GM12878 (cell line): ENCODE data around the gene BCORL1. TPM values are rescaled to one million over a fixed set of nuclear protein-coding genes. Genes with fewer than 3 reads are reported as not detected.

Source experiments
- ATAC-seq: fragments of 200-7000 bp; cut with Tn5 transposase; 3 replicates; pipeline ENCODE4 v1.9.1; 2020; ENCODE audit warnings: mild to moderate bottlenecking, moderate library complexity
- BruUV-seq: library from RNA; stranded (reverse); fragments of 400-500 nt; replicated peaks from 2 replicates; lab custom pipeline; 2021; lab: Mats Ljungman, UMichigan
- CTCF ChIA-PET: fragments of 300-600 bp; sonication (Branson Sonifier 250); formaldehyde crosslinking; extraction: SDS; loops from one replicate; lab custom pipeline; 2021; ENCODE audit warnings: inconsistent platforms; lab: Yijun Ruan, JAX
- POLR2A ChIA-PET: fragments of 350-600 bp; formaldehyde crosslinking; extraction: SDS; loops from one replicate; lab custom pipeline; 2021; ENCODE audit warnings: inconsistent platforms; lab: Charles Lee
- RAD21 ChIA-PET: fragments of 300-600 bp; sonication (Branson Sonifier 250); formaldehyde crosslinking; loops from one replicate; lab custom pipeline; 2023; ENCODE audit warnings: antibody characterized with exemption; ENCODE audit not compliant: unreplicated experiment; lab: Charles Lee
- SMC1A ChIA-PET: fragments of 300-600 bp; sonication (Branson Sonifier 250); formaldehyde crosslinking; loops from one replicate; lab custom pipeline; 2023; ENCODE audit not compliant: unreplicated experiment, uncharacterized antibody; lab: Charles Lee
- DNase-seq: peaks from one replicate; pipeline ENCODE4 v3.0.0-alpha.2; 2011; ENCODE audit warnings: low read depth, low spot score
- FAIRE-seq: peaks from 3 replicates; lab custom pipeline; 2011; peaks lifted over from hg19 to GRCh38; lab: Jason Lieb, UNC
- H2AFZ ChIP-seq: 2 replicates; pipeline ENCODE4 v1.6.0; 2011; ENCODE audit warnings: low read depth, low read length, control low read depth; ENCODE audit not compliant: control insufficient read depth
- H3K27ac ChIP-seq: 2 replicates; pipeline ENCODE4 v1.5.1; 2011; ENCODE audit warnings: control low read depth; ENCODE audit not compliant: control insufficient read depth, insufficient read depth
- H3K27me3 ChIP-seq, 2 experiments: replicated peaks in 1 of 2; 2 replicates each; pipeline versions ENCODE4 v1.6.0 to v1.6.1; 2011; ENCODE audit warnings: low read length in 1 of 2; ENCODE audit not compliant: control insufficient read depth in 2 of 2, insufficient read depth in 2 of 2
- H3K36me3 ChIP-seq, 2 experiments: 2 replicates each; pipeline ENCODE4 v1.5.1; 2011; ENCODE audit warnings: low read length in 1 of 2; ENCODE audit not compliant: control insufficient read depth in 2 of 2, insufficient read depth in 2 of 2
- H3K4me1 ChIP-seq: 2 replicates; pipeline ENCODE4 v1.6.1; 2011; ENCODE audit warnings: mild to moderate bottlenecking, low read length, moderate library complexity, mixed read lengths; ENCODE audit not compliant: control insufficient read depth, insufficient read depth
- H3K4me2 ChIP-seq: 2 replicates; pipeline ENCODE4 v1.6.0; 2011; ENCODE audit warnings: control low read depth; ENCODE audit not compliant: control insufficient read depth, insufficient read depth
- H3K4me3 ChIP-seq: fragments of 200-600 bp; sonication (generic); 2 replicates; pipeline ENCODE4 v1.5.1; 2016
- H3K79me2 ChIP-seq: 2 replicates; pipeline ENCODE4 v1.6.0; 2011; ENCODE audit warnings: low read length; ENCODE audit not compliant: control insufficient read depth, insufficient read depth
- H3K9ac ChIP-seq: 2 replicates; pipeline ENCODE4 v1.8.0; 2011; ENCODE audit warnings: low read length, control low read depth, mixed read lengths; ENCODE audit not compliant: control insufficient read depth, insufficient read depth
- H3K9me3 ChIP-seq: replicated peaks from 3 replicates; pipeline ENCODE4 v1.5.1; 2011; ENCODE audit warnings: mild to moderate bottlenecking, low read length; ENCODE audit not compliant: control insufficient read depth, insufficient read depth
- H4K20me1 ChIP-seq: 2 replicates; pipeline ENCODE4 v1.6.0; 2011; ENCODE audit not compliant: control insufficient read depth, insufficient read depth
- CBFB ChIP-seq: IDR thresholded peaks from 2 replicates; pipeline ENCODE4 v1.6.1; 2016; ENCODE audit warnings: antibody characterized with exemption, low read depth
- CEBPB ChIP-seq, 2 experiments: fragments of 150-350 bp in 1 of 2; IDR thresholded peaks; 2 replicates each; pipeline ENCODE4 v1.6.1; 2012 to 2014; ENCODE audit warnings: low read depth in 2 of 2, low read length in 2 of 2, borderline replicate concordance in 1 of 2, inconsistent platforms in 1 of 2
- HDGF ChIP-seq: fragments of 450-650 bp; IDR thresholded peaks from 2 replicates; pipeline ENCODE4 v1.6.1; 2016; ENCODE audit warnings: antibody characterized with exemption
- JUND ChIP-seq: IDR thresholded peaks from 2 replicates; pipeline ENCODE4 v1.6.1; 2012; ENCODE audit warnings: low read depth, mild to moderate bottlenecking, low read length, improper control_type of control experiment, moderate library complexity
- SP1 ChIP-seq: IDR thresholded peaks from one replicate; pipeline ENCODE4 v1.6.1; 2011; ENCODE audit warnings: low read depth, low read length
- TCF3 ChIP-seq: IDR thresholded peaks from 2 replicates; pipeline ENCODE4 v1.6.1; 2012; ENCODE audit warnings: low read depth, mild to moderate bottlenecking, low read length, borderline replicate concordance; ENCODE audit not compliant: insufficient read depth
- WGBS: methylation state at CpG from one replicate; pipeline ENCODE4 v1.1.6; 2016; ENCODE audit warnings: low lambda C conversion rate; ENCODE audit not compliant: insufficient replicate concordance, insufficient coverage; ENCODE audit errors: missing lambda C conversion rate; 5-methylcytosine and 5-hydroxymethylcytosine counted together
- in situ Hi-C: fragments of 300-500 bp; cut with MboI; formaldehyde crosslinking; loops from 9 replicates; pipeline ENCODE4 v1.14.3; 2018; ENCODE audit warnings: mixed read lengths
- intact Hi-C: fragments of 100-400 bp; cut with micrococcal nuclease; formaldehyde crosslinking; loops from one replicate; pipeline ENCODE4 v1.14.2; 2022; ENCODE audit not compliant: unreplicated experiment
- polyA plus RNA-seq, 11 experiments: library from polyadenylated mRNA; depleted of rRNA in 4 of 11; unstranded in 6 of 11; stranded (reverse) in 5 of 11; fragments of >200 nt; fragmentation: Nextera tagmentation in 4 of 11; fragmentation: Illumina TruSeq in 1 of 11; extraction: Ambion mirVana in 4 of 11; extraction: Trizol in 1 of 11; gene quantifications; 1 replicate in 1 of 11; 2 replicates in 10 of 11; pipeline versions ENCODE4 v1.2.1 to v1.2.3, GENCODE V29; 2011 to 2016; ENCODE audit warnings: inconsistent platforms in 2 of 11, missing spikeins in 2 of 11, low read depth in 1 of 11
- total RNA-seq, 4 experiments: library from RNA; depleted of rRNA in 3 of 4; stranded (reverse); fragments of >200 nt in 3 of 4; fragmentation: Illumina TruSeq in 1 of 4; extraction: Trizol in 1 of 4; gene quantifications; 2 replicates each; pipeline versions ENCODE4 v1.2.1 to v1.2.3, GENCODE V29; 2013 to 2021
- TF ChIP-seq, protein P1 (sequence below): fragments of 450-650 bp; formaldehyde crosslinking; IDR thresholded peaks from 2 replicates; pipeline ENCODE4 v1.5.0; 2022; ENCODE audit warnings: mild to moderate bottlenecking, missing genetic modification characterization
- TF ChIP-seq, protein P2 (sequence below), 3 experiments: IDR thresholded peaks in 2 of 3; conservative IDR thresholded peaks in 1 of 3; 2 replicates each; pipeline ENCODE4 v1.5.1; 2011; ENCODE audit warnings: low read depth in 3 of 3, low read length in 3 of 3, mild to moderate bottlenecking in 3 of 3, control low read depth in 2 of 3, moderate library complexity in 2 of 3, inconsistent platforms in 1 of 3, mixed read lengths in 1 of 3; ENCODE audit not compliant: control insufficient read depth in 2 of 3, insufficient read depth in 1 of 3; ENCODE audit errors: extremely low read depth in 1 of 3
- TF ChIP-seq, protein P3 (sequence below): IDR thresholded peaks from 2 replicates; pipeline ENCODE4 v1.6.1; 2011; ENCODE audit warnings: borderline replicate concordance, low read depth, mild to moderate bottlenecking, moderate library complexity, low read length; ENCODE audit not compliant: insufficient read depth, poor library complexity, severe bottlenecking

The BCORL1 gene
- total and polyA plus RNA-seq, 10 of the 15 experiments (the other 5 are each of a cell fraction or from before 2014, with no cell fraction given), result 0.16 to 7.2 (median 0.94) TPM

DNA sequence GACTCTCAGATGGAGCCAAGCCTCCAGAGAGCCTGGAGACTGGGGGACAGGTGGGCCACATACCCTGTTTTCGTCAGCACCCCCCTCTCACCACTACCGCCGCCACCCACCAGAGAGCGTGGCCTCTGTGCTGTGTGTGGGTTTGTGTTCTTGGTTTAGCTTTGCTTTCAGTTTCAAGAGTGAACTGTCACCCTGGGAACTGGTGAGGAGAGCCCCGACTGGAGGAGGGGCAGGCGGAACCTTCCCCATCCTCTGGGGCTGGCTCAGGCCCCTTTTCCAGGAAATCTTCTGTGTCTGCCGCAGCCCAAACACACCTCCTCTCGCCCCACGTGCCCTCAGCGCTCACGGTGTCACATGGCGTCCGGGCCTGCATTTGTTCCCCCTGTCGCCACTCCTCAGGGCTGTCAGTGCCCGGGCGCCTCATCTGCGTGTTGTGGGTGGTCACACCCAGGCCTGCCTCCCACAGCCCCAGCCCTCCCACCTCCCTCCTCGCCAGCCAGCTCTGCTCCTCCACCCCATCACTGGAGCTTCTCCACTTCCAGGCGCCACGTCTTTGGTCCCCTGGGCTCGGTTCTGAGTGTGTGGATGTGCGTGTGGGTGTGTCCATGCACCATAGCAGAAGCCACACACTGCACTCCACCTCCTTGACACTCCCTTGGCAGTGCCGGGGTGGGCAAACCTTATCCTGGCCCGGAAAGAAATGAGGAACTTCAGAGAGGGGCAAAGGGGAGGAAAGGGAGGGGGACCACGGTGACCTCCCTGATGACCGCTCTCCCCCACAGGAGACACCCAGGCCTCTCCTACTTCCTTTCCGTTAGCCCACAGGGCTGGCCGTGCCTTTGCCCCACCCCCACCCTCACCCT is 100.0 kb downstream of the BCORL1 start:
- peak; percentile 64 for ATAC-seq
- H3K27ac ChIP-seq, result peak overlapping the region; percentile 93
- peak overlapping the region; percentile 92 for H3K4me2 ChIP-seq
- ChIA-PET SMC1A (interaction anchor here (0.7 to 4.7 kb wide), 8 partner anchors 9 to 108 kb away, joined by 3 to 69 read pairs (median 16); no protein-coding TSS in a partner anchor), RAD21 (interaction anchor here (0.5 to 5.1 kb wide), 9 partner anchors 10 to 151 kb away, joined by 3 to 75 read pairs (median 3); no protein-coding TSS in a partner anchor), CTCF (interaction anchor here (0.5 to 6.0 kb wide), 7 partner anchors 23 to 109 kb away, joined by 3 to 132 read pairs (median 4); no protein-coding TSS in a partner anchor), POLR2A (interaction anchor here (0.7 to 0.9 kb wide), 3 partner anchors 18 to 310 kb away, joined by 3 to 4 read pairs (median 4); no protein-coding TSS in a partner anchor)
- no peak overlapping the region for H2AFZ ChIP-seq
- peaks cover 43% of the 10 kb centered on the region for H3K79me2 ChIP-seq
- H3K4me1 ChIP-seq, result peaks cover 43% of the 10 kb centered on the region
- H3K9me3 ChIP-seq, result no peaks in the 10 kb centered on the region
- intact Hi-C loops, result loop anchor here (1.0 to 10.0 kb wide), 3 partner anchors 38 to 182 kb away; partner anchors contain the start of genes RAB33A and ZNF280C
- BruUV-seq, result no TSS peak
- in situ Hi-C loops, result loop anchor here (10.0 kb wide), 1 partner anchor 92 kb away; the partner anchor contains the start of gene RAB33A
- peaks cover 0 to 7% of the 10 kb centered on the region in 2 experiments; a peak in 3 of 4 replicates for H3K36me3 ChIP-seq
- WGBS, result 3% methylated on average over 25 of the region's 28 CpGs
- no peaks in the 10 kb centered on the region for H4K20me1 ChIP-seq
- no peak for DNase-seq
- peak; percentile 69 for FAIRE-seq
- H3K4me3 ChIP-seq, result peak overlapping the region; percentile 56
- H3K27me3 ChIP-seq, result no peaks in the 10 kb centered on the region
- peak overlapping the region; percentile 55 for H3K9ac ChIP-seq
- no peak for TF ChIP-seq CEBPB (IDR thresholded peaks at IDR 0.05; ENCODE audit: borderline replicate concordance in 1 of 2, low read depth in 2 of 2, low read length in 2 of 2)
- TF ChIP-seq, protein P1, sequence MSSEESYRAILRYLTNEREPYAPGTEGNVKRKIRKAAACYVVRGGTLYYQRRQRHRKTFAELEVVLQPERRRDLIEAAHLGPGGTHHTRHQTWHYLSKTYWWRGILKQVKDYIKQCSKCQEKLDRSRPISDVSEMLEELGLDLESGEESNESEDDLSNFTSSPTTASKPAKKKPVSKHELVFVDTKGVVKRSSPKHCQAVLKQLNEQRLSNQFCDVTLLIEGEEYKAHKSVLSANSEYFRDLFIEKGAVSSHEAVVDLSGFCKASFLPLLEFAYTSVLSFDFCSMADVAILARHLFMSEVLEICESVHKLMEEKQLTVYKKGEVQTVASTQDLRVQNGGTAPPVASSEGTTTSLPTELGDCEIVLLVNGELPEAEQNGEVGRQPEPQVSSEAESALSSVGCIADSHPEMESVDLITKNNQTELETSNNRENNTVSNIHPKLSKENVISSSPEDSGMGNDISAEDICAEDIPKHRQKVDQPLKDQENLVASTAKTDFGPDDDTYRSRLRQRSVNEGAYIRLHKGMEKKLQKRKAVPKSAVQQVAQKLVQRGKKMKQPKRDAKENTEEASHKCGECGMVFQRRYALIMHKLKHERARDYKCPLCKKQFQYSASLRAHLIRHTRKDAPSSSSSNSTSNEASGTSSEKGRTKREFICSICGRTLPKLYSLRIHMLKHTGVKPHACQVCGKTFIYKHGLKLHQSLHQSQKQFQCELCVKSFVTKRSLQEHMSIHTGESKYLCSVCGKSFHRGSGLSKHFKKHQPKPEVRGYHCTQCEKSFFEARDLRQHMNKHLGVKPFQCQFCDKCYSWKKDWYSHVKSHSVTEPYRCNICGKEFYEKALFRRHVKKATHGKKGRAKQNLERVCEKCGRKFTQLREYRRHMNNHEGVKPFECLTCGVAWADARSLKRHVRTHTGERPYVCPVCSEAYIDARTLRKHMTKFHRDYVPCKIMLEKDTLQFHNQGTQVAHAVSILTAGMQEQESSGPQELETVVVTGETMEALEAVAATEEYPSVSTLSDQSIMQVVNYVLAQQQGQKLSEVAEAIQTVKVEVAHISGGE (CRISPR knock-in tag), result no peak
- TF ChIP-seq CBFB, result no peak
- no peak for TF ChIP-seq TCF3
- peak; percentile 34 for TF ChIP-seq SP1
- TF ChIP-seq, protein P2, sequence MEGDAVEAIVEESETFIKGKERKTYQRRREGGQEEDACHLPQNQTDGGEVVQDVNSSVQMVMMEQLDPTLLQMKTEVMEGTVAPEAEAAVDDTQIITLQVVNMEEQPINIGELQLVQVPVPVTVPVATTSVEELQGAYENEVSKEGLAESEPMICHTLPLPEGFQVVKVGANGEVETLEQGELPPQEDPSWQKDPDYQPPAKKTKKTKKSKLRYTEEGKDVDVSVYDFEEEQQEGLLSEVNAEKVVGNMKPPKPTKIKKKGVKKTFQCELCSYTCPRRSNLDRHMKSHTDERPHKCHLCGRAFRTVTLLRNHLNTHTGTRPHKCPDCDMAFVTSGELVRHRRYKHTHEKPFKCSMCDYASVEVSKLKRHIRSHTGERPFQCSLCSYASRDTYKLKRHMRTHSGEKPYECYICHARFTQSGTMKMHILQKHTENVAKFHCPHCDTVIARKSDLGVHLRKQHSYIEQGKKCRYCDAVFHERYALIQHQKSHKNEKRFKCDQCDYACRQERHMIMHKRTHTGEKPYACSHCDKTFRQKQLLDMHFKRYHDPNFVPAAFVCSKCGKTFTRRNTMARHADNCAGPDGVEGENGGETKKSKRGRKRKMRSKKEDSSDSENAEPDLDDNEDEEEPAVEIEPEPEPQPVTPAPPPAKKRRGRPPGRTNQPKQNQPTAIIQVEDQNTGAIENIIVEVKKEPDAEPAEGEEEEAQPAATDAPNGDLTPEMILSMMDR (IDR thresholded peaks at IDR 0.05 in 2 of 3, conservative IDR thresholded peaks at IDR 0.05 in 1 of 3; ENCODE audit: control insufficient read depth in 2 of 3, extremely low read depth in 1 of 3, insufficient read depth in 1 of 3, low read depth in 3 of 3, low read length in 3 of 3), result peak; percentile 49 to 60 (median 50)
- no peak for TF ChIP-seq JUND
- TF ChIP-seq, protein P3, sequence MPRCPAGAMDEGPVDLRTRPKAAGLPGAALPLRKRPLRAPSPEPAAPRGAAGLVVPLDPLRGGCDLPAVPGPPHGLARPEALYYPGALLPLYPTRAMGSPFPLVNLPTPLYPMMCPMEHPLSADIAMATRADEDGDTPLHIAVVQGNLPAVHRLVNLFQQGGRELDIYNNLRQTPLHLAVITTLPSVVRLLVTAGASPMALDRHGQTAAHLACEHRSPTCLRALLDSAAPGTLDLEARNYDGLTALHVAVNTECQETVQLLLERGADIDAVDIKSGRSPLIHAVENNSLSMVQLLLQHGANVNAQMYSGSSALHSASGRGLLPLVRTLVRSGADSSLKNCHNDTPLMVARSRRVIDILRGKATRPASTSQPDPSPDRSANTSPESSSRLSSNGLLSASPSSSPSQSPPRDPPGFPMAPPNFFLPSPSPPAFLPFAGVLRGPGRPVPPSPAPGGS, result no peak
- TF ChIP-seq HDGF, result peak; percentile 70
